WTC11 (cell line): Measurements from ENCODE around the gene MT2A. TPM values are rescaled to one million over a fixed set of nuclear protein-coding genes. Genes with fewer than 3 reads are reported as not detected.

Experiments used
- ATAC-seq: fragments of 200-7000 bp; cut with Tn5 transposase; 2 replicates; pipeline ENCODE4 v1.10.0; 2021; ENCODE audit warnings: mild to moderate bottlenecking, moderate library complexity
- CTCF ChIA-PET: fragments of 300-600 bp; sonication (Branson Sonifier 250); formaldehyde crosslinking; loops from one replicate; lab custom pipeline; 2021; ENCODE audit warnings: antibody characterized with exemption; lab: Charles Lee
- POLR2A ChIA-PET: fragments of 350-600 bp; sonication (Branson Sonifier 250); formaldehyde crosslinking; loops from one replicate; lab custom pipeline; 2021; ENCODE audit warnings: antibody characterized with exemption; lab: Charles Lee
- DNase-seq: peaks from one replicate; pipeline ENCODE4 v3.0.0; 2021; ENCODE audit warnings: low spot score
- H3K27ac Mint-ChIP-seq: 2 replicates; pipeline ENCODE4 v1.8.0; 2021; ENCODE audit warnings: mixed read lengths
- H3K27me3 Mint-ChIP-seq: 2 replicates; pipeline ENCODE4 v1.8.0; 2021; ENCODE audit warnings: low read depth, mild to moderate bottlenecking, moderate library complexity, mixed read lengths
- H3K36me3 Mint-ChIP-seq: 2 replicates; pipeline ENCODE4 v1.8.0; 2021; ENCODE audit warnings: mixed read lengths
- H3K4me1 Mint-ChIP-seq: 2 replicates; pipeline ENCODE4 v1.8.0; 2022; ENCODE audit warnings: mixed read lengths
- H3K4me3 Mint-ChIP-seq: 2 replicates; pipeline ENCODE4 v1.8.0; 2021; ENCODE audit warnings: mild to moderate bottlenecking, moderate library complexity, mixed read lengths
- H3K9me3 Mint-ChIP-seq: 2 replicates; pipeline ENCODE4 v1.8.0; 2021; ENCODE audit warnings: mixed read lengths
- ATF1 ChIP-seq: sonication (generic); formaldehyde crosslinking; IDR thresholded peaks from 2 replicates; pipeline ENCODE4 v1.8.1; 2023; ENCODE audit warnings: mild to moderate bottlenecking, moderate library complexity, missing genetic modification reagents
- ATF3 ChIP-seq: sonication (generic); formaldehyde crosslinking; conservative IDR thresholded peaks from 2 replicates; pipeline ENCODE4 v1.8.1; 2022; ENCODE audit warnings: mild to moderate bottlenecking, missing genetic modification reagents
- CREM ChIP-seq: sonication (generic); formaldehyde crosslinking; IDR thresholded peaks from 2 replicates; pipeline ENCODE4 v1.8.1; 2022; ENCODE audit warnings: mild to moderate bottlenecking, missing genetic modification reagents, moderate library complexity
- FOXJ3 ChIP-seq: sonication (generic); formaldehyde crosslinking; IDR thresholded peaks from 2 replicates; pipeline ENCODE4 v1.9.0; 2021; ENCODE audit warnings: missing genetic modification reagents, mild to moderate bottlenecking, borderline replicate concordance
- FOXK1 ChIP-seq: sonication (generic); formaldehyde crosslinking; IDR thresholded peaks from 2 replicates; pipeline ENCODE4 v1.8.0; 2022; ENCODE audit warnings: mild to moderate bottlenecking, moderate library complexity, missing genetic modification reagents
- GABPB1 ChIP-seq: sonication (generic); formaldehyde crosslinking; IDR thresholded peaks from 2 replicates; pipeline ENCODE4 v1.8.1; 2023; ENCODE audit warnings: mild to moderate bottlenecking, missing genetic modification reagents
- IRF2 ChIP-seq: sonication (generic); formaldehyde crosslinking; IDR thresholded peaks from 2 replicates; pipeline ENCODE4 v1.8.0; 2022; ENCODE audit warnings: low read depth, missing genetic modification reagents, borderline replicate concordance
- MAX ChIP-seq: sonication (generic); formaldehyde crosslinking; IDR thresholded peaks from 2 replicates; pipeline ENCODE4 v1.8.0; 2022; ENCODE audit warnings: mild to moderate bottlenecking, missing genetic modification reagents
- MXD4 ChIP-seq: fragments of 250-450 bp; sonication (Bioruptor Pico); IDR thresholded peaks from 2 replicates; pipeline ENCODE4 v1.8.0; 2021; ENCODE audit warnings: mild to moderate bottlenecking, moderate library complexity, borderline replicate concordance
- NR1H2 ChIP-seq: sonication (generic); formaldehyde crosslinking; IDR thresholded peaks from 2 replicates; pipeline ENCODE4 v1.9.0; 2021; ENCODE audit warnings: mild to moderate bottlenecking, moderate library complexity, missing genetic modification reagents
- NR3C1 ChIP-seq: sonication (generic); formaldehyde crosslinking; conservative IDR thresholded peaks from 2 replicates; pipeline ENCODE4 v1.8.1; 2023; ENCODE audit warnings: low read depth, mild to moderate bottlenecking, missing genetic modification reagents
- RORB ChIP-seq: fragments of 250-450 bp; sonication (Bioruptor Pico); IDR thresholded peaks from 2 replicates; pipeline ENCODE4 v1.9.0; 2021; ENCODE audit warnings: mild to moderate bottlenecking
- ZNF232 ChIP-seq: sonication (generic); formaldehyde crosslinking; IDR thresholded peaks from 2 replicates; pipeline ENCODE4 v1.8.0; 2022; ENCODE audit warnings: mild to moderate bottlenecking, missing genetic modification reagents
- total RNA-seq: library from RNA; stranded (reverse); gene quantifications from 3 replicates; pipeline ENCODE4 v1.2.3, GENCODE V29; 2021
- TF ChIP-seq, protein P1 (sequence below): sonication (generic); formaldehyde crosslinking; IDR thresholded peaks from 2 replicates; pipeline ENCODE4 v1.8.1; 2022; ENCODE audit warnings: mild to moderate bottlenecking, missing genetic modification reagents, moderate library complexity, borderline replicate concordance
- TF ChIP-seq, protein P2 (sequence below): fragments of 250-450 bp; sonication (Bioruptor Pico); IDR thresholded peaks from 2 replicates; pipeline ENCODE4 v1.9.0; 2021; ENCODE audit warnings: mild to moderate bottlenecking
- TF ChIP-seq, protein P3 (sequence below): fragments of 250-450 bp; sonication (Bioruptor Pico); IDR thresholded peaks from 2 replicates; pipeline ENCODE4 v1.8.0; 2021; ENCODE audit warnings: mild to moderate bottlenecking
- TF ChIP-seq, protein P4 (sequence below): sonication (generic); formaldehyde crosslinking; IDR thresholded peaks from 2 replicates; pipeline ENCODE4 v1.8.1; 2022; ENCODE audit warnings: missing genetic modification reagents, borderline replicate concordance
- TF ChIP-seq, protein P5 (sequence below): sonication (generic); formaldehyde crosslinking; IDR thresholded peaks from 2 replicates; pipeline ENCODE4 v1.8.1; 2023; ENCODE audit warnings: mild to moderate bottlenecking, moderate library complexity, missing genetic modification reagents

Gene MT2A
- total RNA-seq, 1 experiment from 2014 or later, result 139 TPM

DNA sequence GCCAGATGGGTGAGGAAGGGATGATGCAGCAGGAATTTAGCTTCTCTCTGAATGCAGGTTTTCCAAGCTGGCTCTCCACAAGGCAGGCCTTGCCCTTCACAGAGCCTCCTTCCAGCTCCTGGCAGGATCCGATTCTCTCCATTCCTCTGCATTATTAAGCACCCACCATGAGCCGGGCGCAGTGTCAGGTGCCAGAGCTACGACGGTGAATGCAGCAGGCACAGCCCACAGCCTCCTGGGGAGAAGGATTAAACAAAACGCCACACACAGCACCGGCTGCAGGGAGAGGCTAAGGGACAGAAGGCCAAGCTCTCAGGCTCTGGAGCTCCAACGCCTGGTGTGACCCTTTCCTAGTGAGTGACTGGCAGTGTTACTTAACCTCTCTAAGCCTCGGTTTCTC is 7.1 kb upstream of the MT2A start (continued):
- TF ChIP-seq, protein P1, sequence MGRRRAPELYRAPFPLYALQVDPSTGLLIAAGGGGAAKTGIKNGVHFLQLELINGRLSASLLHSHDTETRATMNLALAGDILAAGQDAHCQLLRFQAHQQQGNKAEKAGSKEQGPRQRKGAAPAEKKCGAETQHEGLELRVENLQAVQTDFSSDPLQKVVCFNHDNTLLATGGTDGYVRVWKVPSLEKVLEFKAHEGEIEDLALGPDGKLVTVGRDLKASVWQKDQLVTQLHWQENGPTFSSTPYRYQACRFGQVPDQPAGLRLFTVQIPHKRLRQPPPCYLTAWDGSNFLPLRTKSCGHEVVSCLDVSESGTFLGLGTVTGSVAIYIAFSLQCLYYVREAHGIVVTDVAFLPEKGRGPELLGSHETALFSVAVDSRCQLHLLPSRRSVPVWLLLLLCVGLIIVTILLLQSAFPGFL (CRISPR knock-in tag), result no peak
- TF ChIP-seq MAX (CRISPR knock-in tag) (no peak), FOXJ3 (no peak), NR1H2 (CRISPR knock-in tag) (no peak), FOXK1 (CRISPR knock-in tag) (no peak)
- TF ChIP-seq, protein P2, sequence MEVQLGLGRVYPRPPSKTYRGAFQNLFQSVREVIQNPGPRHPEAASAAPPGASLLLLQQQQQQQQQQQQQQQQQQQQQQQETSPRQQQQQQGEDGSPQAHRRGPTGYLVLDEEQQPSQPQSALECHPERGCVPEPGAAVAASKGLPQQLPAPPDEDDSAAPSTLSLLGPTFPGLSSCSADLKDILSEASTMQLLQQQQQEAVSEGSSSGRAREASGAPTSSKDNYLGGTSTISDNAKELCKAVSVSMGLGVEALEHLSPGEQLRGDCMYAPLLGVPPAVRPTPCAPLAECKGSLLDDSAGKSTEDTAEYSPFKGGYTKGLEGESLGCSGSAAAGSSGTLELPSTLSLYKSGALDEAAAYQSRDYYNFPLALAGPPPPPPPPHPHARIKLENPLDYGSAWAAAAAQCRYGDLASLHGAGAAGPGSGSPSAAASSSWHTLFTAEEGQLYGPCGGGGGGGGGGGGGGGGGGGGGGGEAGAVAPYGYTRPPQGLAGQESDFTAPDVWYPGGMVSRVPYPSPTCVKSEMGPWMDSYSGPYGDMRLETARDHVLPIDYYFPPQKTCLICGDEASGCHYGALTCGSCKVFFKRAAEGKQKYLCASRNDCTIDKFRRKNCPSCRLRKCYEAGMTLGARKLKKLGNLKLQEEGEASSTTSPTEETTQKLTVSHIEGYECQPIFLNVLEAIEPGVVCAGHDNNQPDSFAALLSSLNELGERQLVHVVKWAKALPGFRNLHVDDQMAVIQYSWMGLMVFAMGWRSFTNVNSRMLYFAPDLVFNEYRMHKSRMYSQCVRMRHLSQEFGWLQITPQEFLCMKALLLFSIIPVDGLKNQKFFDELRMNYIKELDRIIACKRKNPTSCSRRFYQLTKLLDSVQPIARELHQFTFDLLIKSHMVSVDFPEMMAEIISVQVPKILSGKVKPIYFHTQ, result no peak
- TF ChIP-seq, all 79 proteins: peak for 0

- no peak for TF ChIP-seq ZNF232 (CRISPR knock-in tag)
- peak; percentile 51; the same call in 1 of the 2 replicates for TF ChIP-seq GABPB1 (CRISPR knock-in tag)
- TF ChIP-seq, protein P3, sequence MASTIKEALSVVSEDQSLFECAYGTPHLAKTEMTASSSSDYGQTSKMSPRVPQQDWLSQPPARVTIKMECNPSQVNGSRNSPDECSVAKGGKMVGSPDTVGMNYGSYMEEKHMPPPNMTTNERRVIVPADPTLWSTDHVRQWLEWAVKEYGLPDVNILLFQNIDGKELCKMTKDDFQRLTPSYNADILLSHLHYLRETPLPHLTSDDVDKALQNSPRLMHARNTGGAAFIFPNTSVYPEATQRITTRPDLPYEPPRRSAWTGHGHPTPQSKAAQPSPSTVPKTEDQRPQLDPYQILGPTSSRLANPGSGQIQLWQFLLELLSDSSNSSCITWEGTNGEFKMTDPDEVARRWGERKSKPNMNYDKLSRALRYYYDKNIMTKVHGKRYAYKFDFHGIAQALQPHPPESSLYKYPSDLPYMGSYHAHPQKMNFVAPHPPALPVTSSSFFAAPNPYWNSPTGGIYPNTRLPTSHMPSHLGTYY (CRISPR knock-in tag), result no peak
- peak; percentile 61 for ATAC-seq
- H3K4me3 Mint-ChIP-seq, result no peak overlapping the region
- POLR2A ChIA-PET, result interaction anchor here (0.5 kb wide), 2 partner anchors 50 to 54 kb away, joined by 3 read pairs; no protein-coding TSS in a partner anchor
- DNase-seq, result peak; percentile 56
- H3K9me3 Mint-ChIP-seq, result no peaks in the 10 kb centered on the region
- H3K4me1 Mint-ChIP-seq, result peaks cover 17% of the 10 kb centered on the region
- H3K27me3 Mint-ChIP-seq, result peaks cover 36% of the 10 kb centered on the region
- CTCF ChIA-PET, result interaction anchor here (0.6 to 2.0 kb wide), 21 partner anchors 9 to 105 kb away, joined by 3 to 39 read pairs (median 5); partner anchors contain the start of genes MT1A, MT1E and MT1X
- H3K27ac Mint-ChIP-seq, result no peak overlapping the region
- no peaks in the 10 kb centered on the region for H3K36me3 Mint-ChIP-seq
Measured at GRCh38 chr16:56603589-56603988, 4.8 kb upstream of the MT2A start.

DNA sequence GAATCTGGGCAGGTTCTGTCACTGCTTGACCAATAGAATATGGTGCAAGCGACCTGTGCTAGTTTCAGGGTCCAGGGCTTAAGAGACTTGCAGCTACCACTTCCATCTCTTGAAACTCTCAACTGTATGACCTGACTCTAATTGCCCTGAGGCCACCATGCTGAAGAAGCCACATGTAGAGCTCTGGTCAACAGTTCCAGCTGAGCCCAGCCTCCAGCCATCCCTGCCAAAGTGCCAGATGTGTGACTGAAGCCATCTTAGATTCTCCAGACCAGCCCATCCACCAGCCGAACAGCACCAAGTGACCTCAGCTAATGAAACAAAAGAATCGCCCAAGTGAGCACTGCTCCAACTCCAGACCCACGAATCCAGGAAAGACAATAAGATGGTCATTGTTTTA is 3.4 kb upstream of the MT2A start:
- no peak overlapping the region for H3K4me3 Mint-ChIP-seq
- ChIA-PET POLR2A (no interaction called here), CTCF (no interaction called here)
- no peaks in the 10 kb centered on the region for H3K36me3 Mint-ChIP-seq
- DNase-seq, result no peak
- peaks cover 31% of the 10 kb centered on the region for H3K4me1 Mint-ChIP-seq
- TF ChIP-seq, protein P3 (CRISPR knock-in tag), result no peak
- no peak for TF ChIP-seq IRF2 (CRISPR knock-in tag)
- TF ChIP-seq, protein P4, sequence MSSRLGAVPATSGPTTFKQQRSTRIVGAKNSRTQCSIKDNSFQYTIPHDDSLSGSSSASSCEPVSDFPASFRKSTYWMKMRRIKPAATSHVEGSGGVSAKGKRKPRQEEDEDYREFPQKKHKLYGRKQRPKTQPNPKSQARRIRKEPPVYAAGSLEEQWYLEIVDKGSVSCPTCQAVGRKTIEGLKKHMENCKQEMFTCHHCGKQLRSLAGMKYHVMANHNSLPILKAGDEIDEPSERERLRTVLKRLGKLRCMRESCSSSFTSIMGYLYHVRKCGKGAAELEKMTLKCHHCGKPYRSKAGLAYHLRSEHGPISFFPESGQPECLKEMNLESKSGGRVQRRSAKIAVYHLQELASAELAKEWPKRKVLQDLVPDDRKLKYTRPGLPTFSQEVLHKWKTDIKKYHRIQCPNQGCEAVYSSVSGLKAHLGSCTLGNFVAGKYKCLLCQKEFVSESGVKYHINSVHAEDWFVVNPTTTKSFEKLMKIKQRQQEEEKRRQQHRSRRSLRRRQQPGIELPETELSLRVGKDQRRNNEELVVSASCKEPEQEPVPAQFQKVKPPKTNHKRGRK (CRISPR knock-in tag), result no peak
- TF ChIP-seq MXD4, result no peak
- TF ChIP-seq RORB (CRISPR knock-in tag), result no peak
- TF ChIP-seq ATF3 (CRISPR knock-in tag), result no peak
- no peak for TF ChIP-seq ATF1 (CRISPR knock-in tag)
- TF ChIP-seq, protein P5, sequence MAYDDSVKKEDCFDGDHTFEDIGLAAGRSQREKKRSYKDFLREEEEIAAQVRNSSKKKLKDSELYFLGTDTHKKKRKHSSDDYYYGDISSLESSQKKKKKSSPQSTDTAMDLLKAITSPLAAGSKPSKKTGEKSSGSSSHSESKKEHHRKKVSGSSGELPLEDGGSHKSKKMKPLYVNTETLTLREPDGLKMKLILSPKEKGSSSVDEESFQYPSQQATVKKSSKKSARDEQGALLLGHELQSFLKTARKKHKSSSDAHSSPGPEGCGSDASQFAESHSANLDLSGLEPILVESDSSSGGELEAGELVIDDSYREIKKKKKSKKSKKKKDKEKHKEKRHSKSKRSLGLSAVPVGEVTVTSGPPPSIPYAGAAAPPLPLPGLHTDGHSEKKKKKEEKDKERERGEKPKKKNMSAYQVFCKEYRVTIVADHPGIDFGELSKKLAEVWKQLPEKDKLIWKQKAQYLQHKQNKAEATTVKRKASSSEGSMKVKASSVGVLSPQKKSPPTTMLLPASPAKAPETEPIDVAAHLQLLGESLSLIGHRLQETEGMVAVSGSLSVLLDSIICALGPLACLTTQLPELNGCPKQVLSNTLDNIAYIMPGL (CRISPR knock-in tag), result no peak
- TF ChIP-seq CREM (CRISPR knock-in tag), result no peak
- no peak for TF ChIP-seq FOXJ3
- TF ChIP-seq NR3C1 (CRISPR knock-in tag), result no peak
- H3K9me3 Mint-ChIP-seq, result no peaks in the 10 kb centered on the region
- no peak overlapping the region for H3K27ac Mint-ChIP-seq
- no peak for ATAC-seq
- H3K27me3 Mint-ChIP-seq, result peaks cover 50% of the 10 kb centered on the region
